Breast epithelium (tissue), 4 donors: ENCODE measurements around the gene RASSF10. TPM values are rescaled to one million over a fixed set of nuclear protein-coding genes. Genes with fewer than 3 reads are reported as not detected.

ENCODE experiments used
- DNase-seq, 2 donors: peaks; one replicate each; pipeline ENCODE4 v3.0.0-alpha.2; 2019; ENCODE audit warnings: low spot score in 2 of 2
- H3K27ac ChIP-seq, 2 donors: fragments of 200-600 bp; sonication (generic) in 1 of 2; one replicate each; pipeline ENCODE4 v1.5.1; 2016 to 2019; ENCODE audit warnings: mild to moderate bottlenecking in 1 of 2
- H3K27me3 ChIP-seq, 2 donors: fragments of 200-600 bp; sonication (generic) in 1 of 2; one replicate each; pipeline versions ENCODE4 v1.5.1 to v1.6.0; 2017 to 2019; ENCODE audit warnings: control low read depth in 1 of 2, mild to moderate bottlenecking in 1 of 2
- H3K36me3 ChIP-seq: fragments of 200-600 bp; one replicate; pipeline ENCODE4 v1.5.1; 2019
- H3K4me1 ChIP-seq, 2 donors: fragments of 200-600 bp; sonication (generic); one replicate each; pipeline ENCODE4 v1.5.1; 2016 to 2019; ENCODE audit warnings: control low read depth in 1 of 2
- H3K4me3 ChIP-seq, 3 donors: fragments of 200-600 bp; sonication (generic); 1 replicate in 2 of 3; 2 replicates in 1 of 3; pipeline ENCODE4 v1.5.1; 2016 to 2019; ENCODE audit warnings: mild to moderate bottlenecking in 3 of 3, moderate library complexity in 2 of 3
- H3K9me3 ChIP-seq, 2 donors: fragments of 200-600 bp; sonication (generic) in 1 of 2; one replicate each; pipeline ENCODE4 v1.5.1; 2016 to 2019; ENCODE audit warnings: control low read depth in 1 of 2
- POLR2A ChIP-seq: fragments of 450-650 bp; IDR thresholded peaks from one replicate; pipeline ENCODE4 v1.6.1; 2016; ENCODE audit warnings: antibody characterized with exemption, mild to moderate bottlenecking, moderate library complexity
- POLR2AphosphoS5 ChIP-seq, 3 donors: sonication (generic); formaldehyde crosslinking; IDR thresholded peaks; one replicate each; pipeline ENCODE4 v1.6.1; 2017; ENCODE audit warnings: antibody characterized with exemption in 3 of 3
- intact Hi-C: fragments of 100-400 bp; cut with DNase I; formaldehyde crosslinking; loops from one replicate; pipeline ENCODE4 v1.15.1; 2023; ENCODE audit warnings: low total_unique reads
- total RNA-seq, 3 donors: library from RNA; depleted of rRNA; stranded (reverse); fragments of >200 nt; gene quantifications; one replicate each; pipeline ENCODE4 v1.1.0, GENCODE V29; 2016
- TF ChIP-seq, protein P1 (sequence below), 3 donors: fragments of 450-650 bp; IDR thresholded peaks; one replicate each; pipeline ENCODE4 v1.5.1; 2016 to 2017; ENCODE audit warnings: antibody characterized with exemption in 3 of 3, mild to moderate bottlenecking in 3 of 3, moderate library complexity in 3 of 3

Gene RASSF10
- total RNA-seq, 3 donors from 2014 or later = 0.16 to 9.7 (median 3.9) TPM

DNA sequence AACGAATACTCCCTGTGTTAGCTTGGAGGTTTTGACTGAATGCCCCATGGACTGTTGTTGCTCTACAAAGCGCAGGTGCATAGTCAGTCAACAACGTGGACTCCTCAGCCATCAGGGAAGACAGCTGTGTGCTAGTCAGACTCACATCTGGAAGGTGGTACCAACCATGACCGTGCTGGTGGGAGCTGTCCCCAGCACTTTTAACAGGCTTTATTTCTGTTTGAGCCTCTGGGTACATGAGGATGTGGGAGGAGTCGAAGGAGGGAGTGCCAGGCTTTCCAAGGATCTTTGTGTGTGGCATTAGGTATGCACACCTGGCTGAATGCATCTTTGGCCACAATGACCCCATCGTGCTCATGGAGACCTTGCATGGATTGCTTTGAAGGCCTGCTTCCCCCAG is 6.6 kb downstream of the RASSF10 start:
- H3K36me3 ChIP-seq = no peaks in the 10 kb centered on the region
- no peaks in the 10 kb centered on the region for H3K4me1 ChIP-seq
- no peaks in the 10 kb centered on the region for H3K27me3 ChIP-seq
- TF ChIP-seq, protein P1, sequence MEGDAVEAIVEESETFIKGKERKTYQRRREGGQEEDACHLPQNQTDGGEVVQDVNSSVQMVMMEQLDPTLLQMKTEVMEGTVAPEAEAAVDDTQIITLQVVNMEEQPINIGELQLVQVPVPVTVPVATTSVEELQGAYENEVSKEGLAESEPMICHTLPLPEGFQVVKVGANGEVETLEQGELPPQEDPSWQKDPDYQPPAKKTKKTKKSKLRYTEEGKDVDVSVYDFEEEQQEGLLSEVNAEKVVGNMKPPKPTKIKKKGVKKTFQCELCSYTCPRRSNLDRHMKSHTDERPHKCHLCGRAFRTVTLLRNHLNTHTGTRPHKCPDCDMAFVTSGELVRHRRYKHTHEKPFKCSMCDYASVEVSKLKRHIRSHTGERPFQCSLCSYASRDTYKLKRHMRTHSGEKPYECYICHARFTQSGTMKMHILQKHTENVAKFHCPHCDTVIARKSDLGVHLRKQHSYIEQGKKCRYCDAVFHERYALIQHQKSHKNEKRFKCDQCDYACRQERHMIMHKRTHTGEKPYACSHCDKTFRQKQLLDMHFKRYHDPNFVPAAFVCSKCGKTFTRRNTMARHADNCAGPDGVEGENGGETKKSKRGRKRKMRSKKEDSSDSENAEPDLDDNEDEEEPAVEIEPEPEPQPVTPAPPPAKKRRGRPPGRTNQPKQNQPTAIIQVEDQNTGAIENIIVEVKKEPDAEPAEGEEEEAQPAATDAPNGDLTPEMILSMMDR (IDR thresholded peaks at IDR 0.05) = no peak
- TF ChIP-seq POLR2AphosphoS5 (IDR thresholded peaks at IDR 0.05) (no peak), POLR2A (no peak)
- no peaks in the 10 kb centered on the region for H3K9me3 ChIP-seq
- intact Hi-C loops = loop anchor here (10.0 kb wide), 1 partner anchor 809 kb away; no protein-coding TSS in a partner anchor
- no peak overlapping the region for H3K4me3 ChIP-seq
- no peak overlapping the region for H3K27ac ChIP-seq
- DNase-seq = no peak

DNA sequence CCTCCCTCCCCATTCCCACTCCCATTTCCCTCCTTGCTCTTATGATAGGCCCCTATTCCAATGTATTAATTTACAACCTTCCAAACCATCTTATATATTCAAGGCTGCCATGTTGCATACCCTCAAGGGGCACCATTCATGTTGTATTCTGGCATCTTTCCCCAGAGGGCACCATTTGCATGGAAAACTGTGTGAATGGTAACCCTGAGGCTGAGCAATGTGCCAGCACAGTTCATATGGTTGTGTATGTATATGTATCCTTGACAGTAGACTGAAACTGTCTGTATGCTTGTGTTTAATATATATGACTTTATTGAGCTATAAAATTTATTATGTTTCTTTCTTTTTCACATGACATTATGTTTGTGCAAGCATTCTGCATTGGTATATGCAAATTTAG is 7.3 kb downstream of the RASSF10 start:
- Histone ChIP-seq H3K4me3 (no peak overlapping the region), H3K4me1 (no peaks in the 10 kb centered on the region), H3K27ac (no peak overlapping the region), H3K36me3 (no peaks in the 10 kb centered on the region), H3K9me3 (no peaks in the 10 kb centered on the region), H3K27me3 (no peaks in the 10 kb centered on the region)
- TF ChIP-seq, protein P1 (IDR thresholded peaks at IDR 0.05) = no peak
- TF ChIP-seq POLR2AphosphoS5 (IDR thresholded peaks at IDR 0.05) (no peak), POLR2A (no peak)
- intact Hi-C loops = loop anchor here (10.0 kb wide), 1 partner anchor 808 kb away; no protein-coding TSS in a partner anchor
- DNase-seq = no peak

DNA sequence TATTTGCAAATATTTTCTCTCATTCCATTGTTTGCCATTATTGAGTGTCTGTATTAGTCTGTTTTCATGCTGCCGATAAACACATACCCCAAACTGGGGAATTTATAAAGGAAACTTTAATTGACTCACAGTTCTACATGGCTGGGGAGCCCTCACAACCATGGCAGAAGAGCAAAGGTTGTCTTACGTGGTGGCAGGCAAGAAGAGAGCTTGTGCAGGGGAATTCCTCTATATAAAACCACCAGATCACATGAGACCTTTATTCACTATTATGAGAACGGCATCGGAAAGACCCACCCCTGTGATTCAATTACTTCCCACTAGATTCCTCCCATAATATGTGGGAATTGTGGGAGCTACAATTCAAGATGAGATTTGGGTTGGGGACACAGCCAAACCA is 10.2 kb downstream of the RASSF10 start:
- no peak overlapping the region for H3K27ac ChIP-seq
- no peak for DNase-seq
- H3K4me1 ChIP-seq = no peaks in the 10 kb centered on the region
- TF ChIP-seq POLR2AphosphoS5 (IDR thresholded peaks at IDR 0.05) (no peak), POLR2A (no peak)
- TF ChIP-seq, protein P1 (IDR thresholded peaks at IDR 0.05) = no peak
- H3K36me3 ChIP-seq = no peaks in the 10 kb centered on the region
- no peaks in the 10 kb centered on the region for H3K27me3 ChIP-seq
- H3K4me3 ChIP-seq = no peak overlapping the region
- H3K9me3 ChIP-seq = no peaks in the 10 kb centered on the region
- intact Hi-C loops = loop anchor here (10.0 kb wide), 1 partner anchor 805 kb away; no protein-coding TSS in a partner anchor

DNA sequence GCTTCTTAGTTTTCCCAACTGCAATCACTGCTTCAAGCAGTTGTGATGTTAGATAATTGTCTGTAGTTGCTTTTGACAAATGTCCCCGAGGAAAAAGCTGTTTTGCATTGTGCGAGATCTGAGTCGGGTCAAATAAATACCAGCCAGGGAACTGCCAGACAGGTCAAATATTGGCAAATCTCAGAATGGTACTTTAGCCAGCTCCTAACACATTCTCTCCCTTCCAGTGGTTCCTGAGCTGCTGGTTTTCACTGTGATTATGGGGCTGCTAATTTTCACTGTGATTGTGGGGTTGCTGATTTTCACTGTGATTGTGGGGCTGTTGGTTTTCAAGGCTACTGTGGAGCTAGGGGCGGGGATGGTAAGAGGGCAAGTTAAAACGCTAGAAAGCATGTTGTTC is 14.3 kb downstream of the RASSF10 start:
- H3K27ac ChIP-seq = no peak overlapping the region
- DNase-seq = no peak
- no peaks in the 10 kb centered on the region for H3K4me1 ChIP-seq
- TF ChIP-seq POLR2A = no peak
- no peak for TF ChIP-seq POLR2AphosphoS5 (IDR thresholded peaks at IDR 0.05)
- TF ChIP-seq, protein P1 (IDR thresholded peaks at IDR 0.05) = no peak
- no peaks in the 10 kb centered on the region for H3K36me3 ChIP-seq
- no peaks in the 10 kb centered on the region for H3K27me3 ChIP-seq
- intact Hi-C loops = no loop called here
- H3K4me3 ChIP-seq = no peak overlapping the region
- no peaks in the 10 kb centered on the region for H3K9me3 ChIP-seq

DNA sequence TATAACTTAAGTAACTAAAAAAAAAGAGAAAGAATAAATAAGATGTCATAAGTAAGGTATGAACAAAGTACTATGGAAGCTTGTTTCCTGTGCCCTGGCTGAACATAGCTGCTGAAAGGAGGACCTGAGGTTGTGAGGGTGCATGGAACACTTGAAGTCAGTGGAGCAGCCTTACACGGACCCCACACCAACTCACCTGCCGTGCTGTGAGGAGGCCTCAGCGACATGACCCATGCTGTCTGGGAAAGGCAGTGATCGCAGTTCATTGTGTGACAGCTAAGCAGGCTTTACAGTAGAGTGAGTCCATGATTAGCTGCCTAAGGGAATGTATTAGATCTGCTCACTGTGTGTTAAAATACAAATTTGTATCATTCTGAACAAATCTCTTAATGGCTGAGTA is 17.6 kb downstream of the RASSF10 start:
- intact Hi-C loops = no loop called here
- Histone ChIP-seq H3K27ac (no peak overlapping the region), H3K27me3 (no peaks in the 10 kb centered on the region), H3K9me3 (no peaks in the 10 kb centered on the region), H3K36me3 (no peaks in the 10 kb centered on the region), H3K4me1 (no peaks in the 10 kb centered on the region), H3K4me3 (no peak overlapping the region)
- DNase-seq = no peak
- no peak for TF ChIP-seq POLR2AphosphoS5 (IDR thresholded peaks at IDR 0.05)
- TF ChIP-seq POLR2A = no peak
- TF ChIP-seq, protein P1 (IDR thresholded peaks at IDR 0.05) = no peak
